Measurements from ENCODE around the gene SEMA4D.

SEMA4D gene

DNA sequence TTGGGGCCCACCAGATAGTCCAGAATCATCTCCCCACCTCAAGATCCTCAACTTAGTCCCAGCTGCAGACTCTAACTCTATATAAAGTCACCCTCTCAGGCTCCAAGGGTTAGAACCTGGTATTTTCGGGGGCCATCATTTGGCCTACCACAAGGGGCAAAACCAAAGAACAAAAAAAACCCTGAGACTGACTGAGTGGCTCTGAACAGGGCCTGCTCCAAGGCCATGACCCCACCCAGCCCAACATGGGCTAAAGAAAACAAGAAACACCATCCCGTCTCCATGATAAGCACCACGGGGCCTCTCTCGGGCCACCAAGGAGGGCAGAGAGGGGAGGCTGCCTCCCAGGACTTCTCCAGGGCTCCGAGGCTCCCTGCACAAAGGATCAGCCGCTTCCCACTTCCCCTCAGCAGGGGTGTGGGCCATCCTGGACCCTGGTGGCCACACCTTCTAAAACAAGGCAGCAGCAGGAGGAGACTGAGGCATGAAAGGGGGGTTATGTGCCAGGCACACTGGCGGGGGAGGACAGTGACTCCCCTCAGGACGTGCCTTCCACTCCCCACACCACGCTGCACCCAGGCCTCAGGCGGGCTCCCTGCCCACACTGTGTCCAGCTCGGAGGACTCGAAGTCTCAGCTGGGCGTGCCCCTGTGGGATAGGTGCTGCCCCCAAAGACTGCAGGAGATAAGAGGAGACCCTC, 51.5 kb downstream of the SEMA4D start:
- Histone ChIP-seq H3F3A (ENCODE audit: insufficient read depth, low read length) (no peaks in the 10 kb centered on the region), H3K79me2 (ENCODE audit: insufficient read depth, low read length) (no peaks in the 10 kb centered on the region), H4K20me1 (ENCODE audit: insufficient read depth, low read length) (no peaks in the 10 kb centered on the region), H3K4me1 (ENCODE audit: insufficient read depth, low read length, severe bottlenecking) (no peaks in the 10 kb centered on the region), H3K9ac (ENCODE audit: low read length) (no peak overlapping the region), H3K9me2 (ENCODE audit: low read depth, low read length) (no peaks in the 10 kb centered on the region), H3K27me3 (ENCODE audit: insufficient read depth, low read length) (no peaks in the 10 kb centered on the region; the same call in 1 of the 2 replicates), H3K27ac (ENCODE audit: low read depth, low read length, poor library complexity, severe bottlenecking) (no peak overlapping the region), H3K4me2 (ENCODE audit: low read length) (no peak overlapping the region), H3K4me3 (ENCODE audit: low read depth, low read length, poor library complexity, severe bottlenecking) (no peak overlapping the region), H2AFZ (ENCODE audit: low read length) (no peak overlapping the region), H3K36me3 (ENCODE audit: insufficient read depth, low read length) (no peaks in the 10 kb centered on the region), H3K9me3 (ENCODE audit: low read length) (no peaks in the 10 kb centered on the region)
- no peak for TF ChIP-seq EZH2 (IDR thresholded peaks at IDR 0.05; ENCODE audit: borderline replicate concordance, low read length)
- no peak for TF ChIP-seq CTCF (IDR thresholded peaks at IDR 0.05; ENCODE audit: low read length)

- TF ChIP-seq EZH2 (IDR thresholded peaks at IDR 0.05; ENCODE audit: borderline replicate concordance, low read length) = no peak
- no peak for TF ChIP-seq CTCF (IDR thresholded peaks at IDR 0.05; ENCODE audit: low read length)
- Histone ChIP-seq H3K9ac (ENCODE audit: low read length) (no peak overlapping the region), H3K4me2 (ENCODE audit: low read length) (no peak overlapping the region), H4K20me1 (ENCODE audit: insufficient read depth, low read length) (no peaks in the 10 kb centered on the region), H3K27me3 (ENCODE audit: insufficient read depth, low read length) (no peaks in the 10 kb centered on the region; the same call in 1 of the 2 replicates), H3K4me1 (ENCODE audit: insufficient read depth, low read length, severe bottlenecking) (no peaks in the 10 kb centered on the region), H3K27ac (ENCODE audit: low read depth, low read length, poor library complexity, severe bottlenecking) (no peak overlapping the region), H3K79me2 (ENCODE audit: insufficient read depth, low read length) (no peaks in the 10 kb centered on the region), H2AFZ (ENCODE audit: low read length) (no peak overlapping the region), H3K4me3 (ENCODE audit: low read depth, low read length, poor library complexity, severe bottlenecking) (no peak overlapping the region), H3F3A (ENCODE audit: insufficient read depth, low read length) (no peaks in the 10 kb centered on the region), H3K36me3 (ENCODE audit: insufficient read depth, low read length) (no peaks in the 10 kb centered on the region), H3K9me2 (ENCODE audit: low read depth, low read length) (no peaks in the 10 kb centered on the region), H3K9me3 (ENCODE audit: low read length) (no peaks in the 10 kb centered on the region)
These were observed 52.1 kb downstream of the SEMA4D start for GRCh38 chr9:89445801-89446251.

DNA sequence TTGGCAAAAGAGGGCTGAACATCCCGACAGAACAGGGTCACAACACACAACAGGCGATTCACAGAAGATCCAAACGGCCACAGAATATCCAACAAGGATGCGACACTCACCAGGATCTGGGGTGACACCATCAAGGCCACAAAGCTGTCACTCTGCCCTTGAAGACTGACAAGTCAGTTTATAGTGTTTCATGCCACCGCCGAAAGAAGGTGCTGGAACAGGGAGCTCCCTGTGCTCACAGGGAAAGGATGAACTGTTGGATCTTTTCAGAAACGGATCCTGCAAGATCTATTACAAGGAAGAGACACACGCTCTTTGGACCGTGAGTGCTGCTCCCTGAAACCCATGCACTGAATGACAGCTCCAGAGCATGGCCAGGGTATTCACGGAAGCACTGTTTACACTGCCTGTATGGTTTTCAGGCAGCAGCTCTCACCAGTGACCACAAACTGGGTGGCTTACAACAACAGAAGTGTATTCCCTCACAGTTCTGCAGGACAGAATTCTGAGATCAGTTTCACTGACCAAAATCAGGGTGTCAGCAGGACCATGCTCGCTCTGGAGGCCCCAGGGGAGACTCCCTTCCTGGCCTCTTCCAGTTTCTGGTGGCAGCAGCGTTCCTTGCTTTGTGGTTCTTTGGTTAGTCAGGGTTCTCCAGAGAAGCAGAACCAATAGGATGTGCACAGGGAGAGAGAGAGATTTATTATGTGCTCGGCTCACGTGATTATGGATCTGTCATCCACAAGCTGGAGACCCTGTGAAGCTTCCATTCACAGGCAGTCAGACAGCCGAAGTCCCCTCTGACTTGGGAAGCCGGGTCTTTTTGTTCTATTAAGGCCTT, 52.8 kb downstream of the SEMA4D start:
- H3F3A ChIP-seq (ENCODE audit: insufficient read depth, low read length) = no peaks in the 10 kb centered on the region
- no peaks in the 10 kb centered on the region for H4K20me1 ChIP-seq (ENCODE audit: insufficient read depth, low read length)
- TF ChIP-seq CTCF (IDR thresholded peaks at IDR 0.05; ENCODE audit: low read length) = no peak
- no peak for TF ChIP-seq EZH2 (IDR thresholded peaks at IDR 0.05; ENCODE audit: borderline replicate concordance, low read length)
- no peak overlapping the region for H3K4me3 ChIP-seq (ENCODE audit: low read depth, low read length, poor library complexity, severe bottlenecking)
- H3K27me3 ChIP-seq (ENCODE audit: insufficient read depth, low read length) = no peaks in the 10 kb centered on the region; the same call in 1 of the 2 replicates
- no peaks in the 10 kb centered on the region for H3K36me3 ChIP-seq (ENCODE audit: insufficient read depth, low read length)
- no peak overlapping the region for H3K9ac ChIP-seq (ENCODE audit: low read length)
- H2AFZ ChIP-seq (ENCODE audit: low read length) = no peak overlapping the region
- H3K4me1 ChIP-seq (ENCODE audit: insufficient read depth, low read length, severe bottlenecking) = no peaks in the 10 kb centered on the region
- no peaks in the 10 kb centered on the region for H3K79me2 ChIP-seq (ENCODE audit: insufficient read depth, low read length)
- H3K9me3 ChIP-seq (ENCODE audit: low read length) = no peaks in the 10 kb centered on the region
- no peak overlapping the region for H3K4me2 ChIP-seq (ENCODE audit: low read length)
- no peaks in the 10 kb centered on the region for H3K9me2 ChIP-seq (ENCODE audit: low read depth, low read length)
- no peak overlapping the region for H3K27ac ChIP-seq (ENCODE audit: low read depth, low read length, poor library complexity, severe bottlenecking)

Data from OCI-LY1 (cell line).